KMS-11 (cell line): ENCODE measurements around the gene PRR36.

Experiments used
- H2AFZ ChIP-seq: fragments of 200-600 bp; sonication (generic); 2 replicates; pipeline ENCODE4 v1.6.1; 2016; ENCODE audit warnings: antibody characterized with exemption, mixed run types, low read depth
- H3K27ac ChIP-seq: fragments of 200-600 bp; sonication (generic); 2 replicates; pipeline ENCODE4 v1.6.1; 2016; ENCODE audit warnings: mild to moderate bottlenecking, mixed run types
- H3K27me3 ChIP-seq: fragments of 200-600 bp; sonication (generic); 2 replicates; pipeline ENCODE4 v1.6.1; 2017; ENCODE audit warnings: mild to moderate bottlenecking, low read depth, mixed run types, moderate library complexity; ENCODE audit not compliant: insufficient read depth
- H3K36me3 ChIP-seq: fragments of 200-600 bp; sonication (generic); 2 replicates; pipeline ENCODE4 v1.6.1; 2017; ENCODE audit warnings: mild to moderate bottlenecking, mixed run types; ENCODE audit not compliant: insufficient read depth
- H3K4me1 ChIP-seq: fragments of 200-600 bp; sonication (generic); 2 replicates; pipeline ENCODE4 v1.6.1; 2016; ENCODE audit warnings: mild to moderate bottlenecking, low read depth, mixed run types; ENCODE audit not compliant: poor library complexity, severe bottlenecking
- H3K4me2 ChIP-seq: fragments of 200-600 bp; sonication (generic); 2 replicates; pipeline ENCODE4 v1.7.0; 2016; ENCODE audit warnings: mild to moderate bottlenecking, mixed run types
- H3K4me3 ChIP-seq: fragments of 200-600 bp; sonication (generic); IDR thresholded peaks from 2 replicates; pipeline ENCODE4 v1.6.1; 2017; ENCODE audit warnings: low read depth, low read length, mixed read lengths; ENCODE audit not compliant: insufficient read depth
- H3K79me2 ChIP-seq: fragments of 200-600 bp; sonication (generic); 2 replicates; pipeline ENCODE4 v1.6.1; 2016; ENCODE audit warnings: low read depth, mixed run types; ENCODE audit not compliant: insufficient read depth
- H3K9ac ChIP-seq: fragments of 200-600 bp; sonication (generic); 2 replicates; pipeline ENCODE4 v1.6.1; 2016; ENCODE audit warnings: mild to moderate bottlenecking, mixed run types
- H4K20me1 ChIP-seq: fragments of 200-600 bp; sonication (generic); 2 replicates; pipeline ENCODE4 v1.6.1; 2016; ENCODE audit warnings: mild to moderate bottlenecking, mixed run types; ENCODE audit not compliant: insufficient read depth
- CTCF ChIP-seq: fragments of 200-600 bp; sonication (generic); conservative IDR thresholded peaks from 2 replicates; pipeline ENCODE4 v1.6.1; 2017; ENCODE audit warnings: low read depth, mild to moderate bottlenecking, antibody characterized with exemption, low read length, moderate library complexity, mixed read lengths

Gene PRR36

GRCh38 chr19:7867092-7867844 is 6.9 kb downstream of the PRR36 start:
- Histone ChIP-seq H3K79me2 (no peaks in the 10 kb centered on the region), H3K4me1 (peaks cover 28% of the 10 kb centered on the region), H3K4me2 (no peak overlapping the region), H3K27ac (no peak overlapping the region), H3K36me3 (no peaks in the 10 kb centered on the region), H2AFZ (no peak overlapping the region), H3K27me3 (no peaks in the 10 kb centered on the region; the same call in 1 of the 2 replicates), H4K20me1 (no peaks in the 10 kb centered on the region), H3K9ac (no peak overlapping the region), H3K4me3 (no peak overlapping the region)
- no peak for TF ChIP-seq CTCF

GRCh38 chr19:7866399-7867091 is 7.6 kb downstream of the PRR36 start:
- no peak overlapping the region for H2AFZ ChIP-seq
- H3K4me1 ChIP-seq: peaks cover 23% of the 10 kb centered on the region
- H3K9ac ChIP-seq: no peak overlapping the region
- no peak overlapping the region for H3K4me2 ChIP-seq
- no peaks in the 10 kb centered on the region for H3K79me2 ChIP-seq
- no peaks in the 10 kb centered on the region for H4K20me1 ChIP-seq
- TF ChIP-seq CTCF: no peak
- no peaks in the 10 kb centered on the region; the same call in 1 of the 2 replicates for H3K27me3 ChIP-seq
- no peaks in the 10 kb centered on the region for H3K36me3 ChIP-seq
- no peak overlapping the region for H3K27ac ChIP-seq
- H3K4me3 ChIP-seq: no peak overlapping the region

GRCh38 chr19:7865262-7865911 is 8.8 kb downstream of the PRR36 start:
- no peaks in the 10 kb centered on the region for H4K20me1 ChIP-seq
- H3K79me2 ChIP-seq: no peaks in the 10 kb centered on the region
- peaks cover 13% of the 10 kb centered on the region for H3K4me1 ChIP-seq
- H3K27me3 ChIP-seq: no peaks in the 10 kb centered on the region; the same call in 1 of the 2 replicates
- no peak for TF ChIP-seq CTCF
- H3K4me3 ChIP-seq: no peak overlapping the region
- H3K4me2 ChIP-seq: peak overlapping the region; percentile 29; the same call in 1 of the 2 replicates
- H3K27ac ChIP-seq: no peak overlapping the region
- no peaks in the 10 kb centered on the region for H3K36me3 ChIP-seq
- no peak overlapping the region for H2AFZ ChIP-seq
- H3K9ac ChIP-seq: no peak overlapping the region

GRCh38 chr19:7864690-7865074 is 9.5 kb downstream of the PRR36 start:
- no peak overlapping the region for H3K4me2 ChIP-seq
- H3K36me3 ChIP-seq: no peaks in the 10 kb centered on the region
- H3K4me1 ChIP-seq: peaks cover 13% of the 10 kb centered on the region
- no peak overlapping the region for H3K9ac ChIP-seq
- no peak for TF ChIP-seq CTCF
- H3K27me3 ChIP-seq: no peaks in the 10 kb centered on the region; the same call in 1 of the 2 replicates
- H3K79me2 ChIP-seq: no peaks in the 10 kb centered on the region
- no peaks in the 10 kb centered on the region for H4K20me1 ChIP-seq
- H3K27ac ChIP-seq: no peak overlapping the region
- H2AFZ ChIP-seq: no peak overlapping the region
- no peak overlapping the region for H3K4me3 ChIP-seq
